ENCODE results near the gene NEO1. TPM values are rescaled to one million over a fixed set of nuclear protein-coding genes. Genes with fewer than 3 reads are reported as not detected.

Gene NEO1
- total RNA-seq, 1 donor from 2014 or later, result 2.3 TPM

- peaks cover 7% of the 10 kb centered on the region for H3K27me3 Mint-ChIP-seq
- ATAC-seq (ENCODE audit: low read depth), result no peak
- ChIA-PET CTCF (no interaction called here), POLR2A (no interaction called here)
- H3K9me3 Mint-ChIP-seq, result no peaks in the 10 kb centered on the region
- H3K4me3 Mint-ChIP-seq, result no peak overlapping the region
- TF ChIP-seq CTCF (IDR thresholded peaks at IDR 0.05), result no peak
- no peaks in the 10 kb centered on the region for H3K36me3 Mint-ChIP-seq (ENCODE audit: low read depth)
- DNase-seq, result no peak
- H3K27ac Mint-ChIP-seq, result no peak overlapping the region
- intact Hi-C loops (cut with micrococcal nuclease), result no loop called here
- H3K4me1 Mint-ChIP-seq, result no peaks in the 10 kb centered on the region
These were observed 174.0 kb downstream of the NEO1 start for GRCh38 chr15:73226093-73226814.

GRCh38 chr15:73227433-73228056 is 175.3 kb downstream of the NEO1 start:
- no peak for TF ChIP-seq CTCF (IDR thresholded peaks at IDR 0.05)
- intact Hi-C loops (cut with micrococcal nuclease), result no loop called here
- Mint-ChIP-seq H3K27ac (no peak overlapping the region), H3K4me3 (no peak overlapping the region), H3K9me3 (no peaks in the 10 kb centered on the region), H3K27me3 (peaks cover 6% of the 10 kb centered on the region), H3K4me1 (no peaks in the 10 kb centered on the region), H3K36me3 (ENCODE audit: low read depth) (no peaks in the 10 kb centered on the region)
- POLR2A ChIA-PET, result no interaction called here
- CTCF ChIA-PET, result interaction anchor here (2.0 kb wide), 1 partner anchor 38 kb away, joined by 5 read pairs; no protein-coding TSS in a partner anchor
- no peak for DNase-seq
- ATAC-seq (ENCODE audit: low read depth), result no peak

GRCh38 chr15:73228128-73228646 is 175.9 kb downstream of the NEO1 start:
- ChIA-PET POLR2A (no interaction called here), CTCF (interaction anchor here (2.0 kb wide), 1 partner anchor 37 kb away, joined by 5 read pairs; no protein-coding TSS in a partner anchor)
- intact Hi-C loops (cut with micrococcal nuclease), result no loop called here
- no peaks in the 10 kb centered on the region for H3K9me3 Mint-ChIP-seq
- H3K27ac Mint-ChIP-seq, result no peak overlapping the region
- no peak for DNase-seq
- no peak for ATAC-seq (ENCODE audit: low read depth)
- peaks cover 8% of the 10 kb centered on the region for H3K27me3 Mint-ChIP-seq
- TF ChIP-seq CTCF (IDR thresholded peaks at IDR 0.05), result no peak
- H3K4me1 Mint-ChIP-seq, result no peaks in the 10 kb centered on the region
- H3K36me3 Mint-ChIP-seq (ENCODE audit: low read depth), result no peaks in the 10 kb centered on the region
- H3K4me3 Mint-ChIP-seq, result no peak overlapping the region

GRCh38 chr15:73231661-73232419 is 179.6 kb downstream of the NEO1 start:
- no peak for ATAC-seq (ENCODE audit: low read depth)
- no peaks in the 10 kb centered on the region for H3K9me3 Mint-ChIP-seq
- no peak overlapping the region for H3K4me3 Mint-ChIP-seq
- POLR2A ChIA-PET, result no interaction called here
- CTCF ChIA-PET, result interaction anchor here (2.0 kb wide), 1 partner anchor 9 kb away, joined by 5 read pairs; no protein-coding TSS in a partner anchor
- TF ChIP-seq CTCF (IDR thresholded peaks at IDR 0.05), result no peak
- peaks cover 13% of the 10 kb centered on the region for H3K27me3 Mint-ChIP-seq
- no peak overlapping the region for H3K27ac Mint-ChIP-seq
- H3K4me1 Mint-ChIP-seq, result no peaks in the 10 kb centered on the region
- H3K36me3 Mint-ChIP-seq (ENCODE audit: low read depth), result no peaks in the 10 kb centered on the region
- DNase-seq, result no peak
- intact Hi-C loops (cut with micrococcal nuclease), result no loop called here

- TF ChIP-seq CTCF (IDR thresholded peaks at IDR 0.05), result no peak
- no peak overlapping the region for H3K27ac Mint-ChIP-seq
These were observed 180.5 kb downstream of the NEO1 start for GRCh38 chr15:73232776-73233175.

More at GRCh38 chr15:73232776-73233175, 180.5 kb downstream of the NEO1 start:
- no peaks in the 10 kb centered on the region for H3K4me1 Mint-ChIP-seq
- CTCF ChIA-PET, result interaction anchor here (1.3 to 2.0 kb wide), 2 partner anchors 8 to 11 kb away, joined by 3 to 5 read pairs; no protein-coding TSS in a partner anchor
- POLR2A ChIA-PET, result no interaction called here
- intact Hi-C loops (cut with micrococcal nuclease), result no loop called here
- no peak overlapping the region for H3K4me3 Mint-ChIP-seq
- no peaks in the 10 kb centered on the region for H3K36me3 Mint-ChIP-seq (ENCODE audit: low read depth)
- no peaks in the 10 kb centered on the region for H3K9me3 Mint-ChIP-seq
- ATAC-seq (ENCODE audit: low read depth) (no peak), DNase-seq (no peak)
- H3K27me3 Mint-ChIP-seq, result peaks cover 13% of the 10 kb centered on the region

Measured in activated B cell treated with CpG ODN at 0.5 μM for 24 hours (primary cell).